Central memory CD8-positive, alpha-beta T cell (primary cell): Measurements from ENCODE around the gene ZNF358.
A peak's percentile ranks its signal among the peaks of the same experiment; 100 is the strongest.
"Not testable (repeated sequence)": the region's sequence is repeated elsewhere in the genome, so short reads cannot be mapped to it uniquely, and the experiment has no call there.

Experiments
- ATAC-seq: fragments of 150-1000 bp; cut with Tn5 transposase; replicated peaks from 2 replicates; pipeline ENCODE4 v1.10.0; 2022; ENCODE audit warnings: mild to moderate bottlenecking, moderate FRiP score, moderate number of reproducible peaks; ENCODE audit not compliant: poor library complexity, severe bottlenecking; ENCODE audit errors: extremely low read depth
- DNase-seq, 2 donors: peaks; one replicate each; pipeline ENCODE4 v3.0.0; 2021; ENCODE audit warnings: low spot score in 2 of 2
- H3K27ac Mint-ChIP-seq: one replicate; pipeline ENCODE4 v1.8.0; 2022; ENCODE audit warnings: low read depth, mild to moderate bottlenecking, moderate library complexity, mixed read lengths
- H3K27me3 Mint-ChIP-seq: one replicate; pipeline ENCODE4 v1.8.0; 2022; ENCODE audit warnings: mixed read lengths
- H3K36me3 Mint-ChIP-seq: one replicate; pipeline ENCODE4 v1.8.0; 2022; ENCODE audit warnings: mild to moderate bottlenecking, moderate library complexity, mixed read lengths; ENCODE audit not compliant: insufficient read depth
- H3K4me1 Mint-ChIP-seq: one replicate; pipeline ENCODE4 v1.8.0; 2022; ENCODE audit warnings: mixed read lengths
- H3K4me3 Mint-ChIP-seq: one replicate; pipeline ENCODE4 v1.8.0; 2022; ENCODE audit warnings: mild to moderate bottlenecking, moderate library complexity, mixed read lengths
- H3K9me3 Mint-ChIP-seq: one replicate; pipeline ENCODE4 v1.8.0; 2022; ENCODE audit warnings: mixed read lengths

ZNF358 gene

GRCh38 chr19:7528192-7528519 lies 12.3 kb downstream of the ZNF358 start:
- Mint-ChIP-seq H3K27ac (no peak overlapping the region), H3K27me3 (no peaks in the 10 kb centered on the region), H3K4me1 (peaks cover 9% of the 10 kb centered on the region), H3K4me3 (no peak overlapping the region), H3K9me3 (no peaks in the 10 kb centered on the region), H3K36me3 (peaks cover 7% of the 10 kb centered on the region)
- ATAC-seq, result no peak
- no peak for DNase-seq

DNA sequence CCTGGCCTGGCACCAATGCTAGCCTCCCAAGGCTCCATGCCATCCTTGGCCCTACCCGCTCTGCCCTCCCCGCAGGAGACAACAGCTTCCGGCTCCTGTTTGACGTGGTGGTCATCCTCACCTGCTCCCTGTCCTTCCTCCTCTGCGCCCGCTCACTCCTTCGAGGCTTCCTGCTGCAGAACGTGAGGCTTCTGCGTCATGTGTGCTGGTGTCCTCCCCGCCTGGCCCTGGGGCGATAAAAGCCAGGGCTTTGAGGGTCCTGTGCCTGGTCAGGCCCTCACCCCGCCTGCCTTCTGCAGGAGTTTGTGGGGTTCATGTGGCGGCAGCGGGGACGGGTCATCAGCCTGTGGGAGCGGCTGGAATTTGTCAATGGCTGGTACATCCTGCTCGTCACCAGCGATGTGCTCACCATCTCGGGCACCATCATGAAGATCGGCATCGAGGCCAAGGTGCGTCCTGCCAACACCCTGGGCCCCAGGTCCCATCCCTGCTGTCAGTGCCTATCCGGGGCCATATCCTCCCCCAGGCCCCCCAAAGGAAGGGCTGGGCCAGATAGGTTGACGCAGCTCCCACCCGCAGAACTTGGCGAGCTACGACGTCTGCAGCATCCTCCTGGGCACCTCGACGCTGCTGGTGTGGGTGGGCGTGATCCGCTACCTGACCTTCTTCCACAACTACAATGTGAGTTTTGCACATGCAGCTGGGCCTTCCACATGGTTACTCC lies 12.8 kb downstream of the ZNF358 start:
- no peak for ATAC-seq
- Mint-ChIP-seq H3K27ac (no peak overlapping the region), H3K4me3 (no peak overlapping the region), H3K4me1 (peaks cover 5% of the 10 kb centered on the region), H3K36me3 (peaks cover 8% of the 10 kb centered on the region), H3K27me3 (no peaks in the 10 kb centered on the region), H3K9me3 (no peaks in the 10 kb centered on the region)
- DNase-seq, result no peak

GRCh38 chr19:7529246-7529600 lies 13.3 kb downstream of the ZNF358 start:
- DNase-seq (no peak), ATAC-seq (no peak)
- no peak overlapping the region for H3K4me3 Mint-ChIP-seq
- no peaks in the 10 kb centered on the region for H3K27me3 Mint-ChIP-seq
- H3K27ac Mint-ChIP-seq, result no peak overlapping the region
- peaks cover 5% of the 10 kb centered on the region for H3K4me1 Mint-ChIP-seq
- no peaks in the 10 kb centered on the region for H3K9me3 Mint-ChIP-seq
- peaks cover 11% of the 10 kb centered on the region for H3K36me3 Mint-ChIP-seq

DNA sequence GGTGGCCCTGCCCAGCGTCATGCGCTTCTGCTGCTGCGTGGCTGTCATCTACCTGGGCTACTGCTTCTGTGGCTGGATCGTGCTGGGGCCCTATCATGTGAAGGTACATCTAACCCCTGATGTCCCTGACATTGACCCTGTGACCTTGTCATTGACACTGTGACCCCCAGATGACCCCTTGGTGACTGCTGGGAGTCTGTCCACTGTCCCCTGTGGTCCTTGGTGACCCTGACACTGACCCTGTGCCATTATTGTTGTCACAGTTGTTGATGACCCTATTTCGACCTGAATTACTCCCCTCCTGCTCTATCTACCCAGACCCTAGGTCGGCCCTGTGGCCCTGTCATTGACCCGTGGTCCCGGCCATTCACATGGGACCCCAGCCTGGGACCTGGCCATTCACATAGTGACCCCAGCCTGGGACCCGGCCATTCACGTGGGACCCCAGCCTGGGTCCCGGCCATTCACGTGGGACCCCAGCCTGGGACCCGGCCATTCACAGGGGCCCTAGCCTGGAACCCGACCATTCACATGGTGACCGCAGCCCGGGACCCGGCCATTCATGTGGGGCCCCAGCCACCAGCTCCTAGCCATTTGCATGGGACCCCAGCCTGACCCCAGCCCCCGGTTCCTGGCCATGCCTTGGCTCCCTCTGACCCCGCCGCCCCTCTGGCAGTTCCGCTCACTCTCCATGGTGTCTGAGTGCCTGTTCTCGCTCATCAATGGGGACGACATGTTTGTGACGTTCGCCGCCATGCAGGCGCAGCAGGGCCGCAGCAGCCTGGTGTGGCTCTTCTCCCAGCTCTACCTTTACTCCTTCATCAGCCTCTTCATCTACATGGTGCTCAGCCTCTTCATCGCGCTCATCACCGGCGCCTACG lies 13.9 kb downstream of the ZNF358 start:
- Mint-ChIP-seq H3K4me3 (no peak overlapping the region), H3K27ac (no peak overlapping the region), H3K9me3 (no peaks in the 10 kb centered on the region), H3K27me3 (no peaks in the 10 kb centered on the region), H3K4me1 (peaks cover 11% of the 10 kb centered on the region), H3K36me3 (peaks cover 10% of the 10 kb centered on the region)
- ATAC-seq (no peak), DNase-seq (no peak)

- Mint-ChIP-seq H3K9me3 (no peaks in the 10 kb centered on the region), H3K4me1 (peaks cover 24% of the 10 kb centered on the region), H3K27me3 (no peaks in the 10 kb centered on the region), H3K4me3 (peak overlapping the region; percentile 94), H3K27ac (peak overlapping the region; percentile 87), H3K36me3 (peaks cover 12% of the 10 kb centered on the region)
- DNase-seq (no peak), ATAC-seq (no peak)
Measured at GRCh38 chr19:7533281-7533885, 17.5 kb downstream of the ZNF358 start.

GRCh38 chr19:7533925-7534480 lies 18.1 kb downstream of the ZNF358 start:
- Mint-ChIP-seq H3K4me1 (peaks cover 24% of the 10 kb centered on the region), H3K36me3 (peaks cover 14% of the 10 kb centered on the region), H3K9me3 (no peaks in the 10 kb centered on the region), H3K27me3 (no peaks in the 10 kb centered on the region), H3K27ac (peak overlapping the region; percentile 87), H3K4me3 (peak overlapping the region; percentile 94)
- peak; percentile 58 to 64 for DNase-seq
- ATAC-seq, result peak; percentile 65

DNA sequence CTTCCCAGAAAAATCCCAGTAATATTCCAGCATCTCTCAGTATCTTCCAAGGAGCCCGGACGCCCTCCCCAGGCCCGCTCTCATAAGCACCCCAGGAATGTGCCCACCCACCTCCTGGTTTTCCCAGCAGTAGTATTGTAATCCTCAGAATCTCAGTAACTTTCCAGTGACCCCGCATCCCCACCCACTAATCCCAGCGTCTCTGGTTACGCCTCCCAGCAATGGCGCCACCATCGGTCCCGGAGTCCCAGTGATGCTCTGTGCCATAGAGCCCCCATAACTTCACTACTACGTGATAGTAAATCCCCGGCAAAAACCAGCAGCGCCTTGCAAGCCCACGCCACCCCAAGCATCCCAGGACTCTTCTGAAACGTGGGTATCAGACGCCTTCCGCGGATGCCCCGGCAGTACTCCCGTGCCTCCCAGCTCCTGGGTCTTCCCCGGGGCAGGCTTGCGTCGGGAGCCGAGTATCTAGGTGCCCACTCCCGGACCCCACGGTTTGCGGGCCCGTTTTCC lies 18.7 kb downstream of the ZNF358 start:
- peak; percentile 42 for ATAC-seq
- Mint-ChIP-seq H3K27ac (peak overlapping the region; percentile 87), H3K4me3 (peak overlapping the region; percentile 94), H3K9me3 (no peaks in the 10 kb centered on the region), H3K36me3 (peaks cover 15% of the 10 kb centered on the region), H3K27me3 (no peaks in the 10 kb centered on the region), H3K4me1 (peaks cover 24% of the 10 kb centered on the region)
- DNase-seq, result no peak

DNA sequence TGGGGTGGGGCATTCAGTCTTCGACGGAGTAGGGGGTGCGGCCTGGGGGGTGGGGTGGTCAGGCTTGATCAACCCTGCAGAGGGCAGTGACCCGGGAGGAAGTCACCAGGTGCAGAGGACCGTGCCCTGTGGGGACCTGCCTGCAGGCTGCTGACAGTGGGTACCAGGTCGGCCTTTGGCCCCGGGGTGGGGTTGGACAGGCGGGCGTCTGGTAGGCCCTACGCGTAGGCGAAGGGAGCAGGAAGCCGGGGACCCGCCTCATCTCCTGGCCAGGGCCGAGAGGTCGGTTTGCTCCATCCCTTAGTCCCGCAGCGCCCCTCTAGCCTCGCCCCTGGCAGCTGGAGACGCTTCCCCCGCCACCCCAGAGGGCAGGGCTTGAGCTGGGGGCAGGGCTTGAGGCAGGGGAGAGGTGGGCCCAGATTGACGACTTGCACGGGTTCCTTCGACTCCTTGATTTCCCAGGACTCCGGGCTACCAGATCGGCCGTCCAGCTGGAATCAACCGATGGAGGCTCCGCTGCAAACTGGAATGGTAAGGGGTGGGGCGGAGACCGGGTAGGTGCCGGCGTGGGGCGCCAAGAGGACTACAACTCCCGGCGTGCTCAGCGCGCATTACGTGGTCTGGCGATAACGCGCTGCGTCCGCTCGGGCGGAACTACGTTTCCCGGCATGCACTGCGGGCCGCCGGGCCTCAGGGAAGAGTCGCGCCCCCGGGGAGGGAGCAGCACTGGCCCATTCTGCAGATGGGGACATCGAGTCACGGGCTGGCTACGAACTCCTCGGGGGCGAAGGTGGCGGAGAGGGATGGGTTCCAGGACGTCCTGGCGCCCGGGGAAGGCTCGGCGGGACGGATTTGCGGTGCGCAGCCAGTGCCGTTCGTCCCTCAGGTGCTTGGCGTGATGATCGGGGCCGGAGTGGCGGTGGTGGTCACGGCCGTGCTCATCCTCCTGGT lies 19.4 kb downstream of the ZNF358 start, which contains the start of gene PNPLA6:
Gene PNPLA6 (plus strand): TSS at position 671 of the 951 bp plus-strand sequence. CDS start 72 bp downstream, at position 743.
- Mint-ChIP-seq H3K4me1 (peaks cover 27% of the 10 kb centered on the region), H3K36me3 (peaks cover 17% of the 10 kb centered on the region), H3K27me3 (no peaks in the 10 kb centered on the region), H3K27ac (peak within 1 kb of the TSS; percentile 87), H3K4me3 (peak within 1 kb of the TSS; percentile 94), H3K9me3 (no peaks in the 10 kb centered on the region)
- DNase-seq, result peak; percentile 87
- ATAC-seq, result peak; percentile 74

GRCh38 chr19:7535998-7536695 lies 20.2 kb downstream of the ZNF358 start:
- H3K36me3 Mint-ChIP-seq, result peaks cover 18% of the 10 kb centered on the region
- H3K9me3 Mint-ChIP-seq, result no peaks in the 10 kb centered on the region
- peaks cover 28% of the 10 kb centered on the region for H3K4me1 Mint-ChIP-seq
- H3K27me3 Mint-ChIP-seq, result no peaks in the 10 kb centered on the region
- no peak for DNase-seq
- ATAC-seq, result peak; percentile 0
- peak overlapping the region; percentile 94 for H3K4me3 Mint-ChIP-seq
- peak overlapping the region; percentile 87 for H3K27ac Mint-ChIP-seq

DNA sequence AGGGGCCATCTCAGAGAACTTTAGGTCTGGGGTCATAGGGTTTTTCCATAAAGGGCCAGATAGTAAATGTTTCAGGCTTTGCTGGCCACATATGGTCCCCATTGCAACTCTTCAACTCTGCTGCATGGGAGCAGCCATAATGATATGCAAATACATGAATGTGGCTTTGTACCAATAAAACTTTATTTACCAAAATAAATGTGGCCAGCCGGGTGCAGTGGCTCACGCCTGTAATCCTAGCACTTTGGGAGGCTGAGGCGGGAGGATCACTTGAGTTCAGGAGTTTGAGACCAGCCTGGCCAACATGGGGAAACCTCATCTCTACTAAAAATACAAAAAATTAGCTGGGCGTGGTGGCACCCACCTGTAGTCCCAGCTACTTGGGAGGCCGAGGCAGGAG lies 23.1 kb downstream of the ZNF358 start:
- not testable (repeated sequence) for H3K27me3 Mint-ChIP-seq, H3K27ac Mint-ChIP-seq, ATAC-seq, DNase-seq, H3K9me3 Mint-ChIP-seq, H3K4me3 Mint-ChIP-seq
- H3K36me3 Mint-ChIP-seq, result peaks cover 19% of the 10 kb centered on the region
- peaks cover 24% of the 10 kb centered on the region for H3K4me1 Mint-ChIP-seq

DNA sequence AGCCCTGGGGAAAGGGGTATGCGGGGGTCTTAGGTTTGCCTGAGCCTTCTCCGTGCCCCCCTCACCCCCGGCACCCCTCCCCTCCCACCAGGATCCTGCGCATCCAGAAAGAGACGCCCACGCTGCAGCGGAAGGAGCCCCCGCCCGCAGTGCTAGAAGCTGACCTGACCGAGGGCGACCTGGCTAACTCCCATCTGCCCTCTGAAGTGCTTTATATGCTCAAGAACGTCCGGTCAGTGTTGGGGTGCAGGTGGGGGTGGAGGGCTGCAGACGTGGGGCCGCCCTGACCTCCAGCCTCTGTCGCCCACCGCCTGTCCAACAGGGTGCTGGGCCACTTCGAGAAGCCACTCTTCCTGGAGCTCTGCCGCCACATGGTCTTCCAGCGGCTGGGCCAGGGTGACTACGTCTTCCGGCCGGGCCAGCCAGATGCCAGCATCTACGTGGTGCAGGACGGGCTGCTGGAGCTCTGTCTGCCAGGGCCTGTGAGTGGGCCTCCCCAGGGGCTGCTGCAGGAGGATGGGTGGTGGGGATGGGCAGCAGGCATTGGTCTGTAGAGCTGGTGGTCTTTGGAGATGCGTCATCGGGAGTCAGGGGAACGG lies 24.0 kb downstream of the ZNF358 start:
- ATAC-seq (no peak), DNase-seq (no peak)
- Mint-ChIP-seq H3K4me1 (peaks cover 17% of the 10 kb centered on the region), H3K27ac (no peak overlapping the region), H3K27me3 (no peaks in the 10 kb centered on the region), H3K4me3 (no peak overlapping the region), H3K36me3 (peaks cover 15% of the 10 kb centered on the region), H3K9me3 (no peaks in the 10 kb centered on the region)
